ENCODE results near the gene MED4. TPM values are rescaled to one million over a fixed set of nuclear protein-coding genes. Genes with fewer than 3 reads are reported as not detected.
A peak's percentile ranks its signal among the peaks of the same experiment; 100 is the strongest.

The MED4 gene
- total RNA-seq (2021; ENCODE audit: unreplicated experiment) (26.5 TPM), Bru-seq, nascent RNA (percentile 87 among the genes with signal in this experiment), BruChase-seq, experiment 1, labeled RNA remaining after a 2-hour chase (percentile 86 among the genes with signal in this experiment), BruChase-seq, experiment 2, labeled RNA remaining after a 6-hour chase (percentile 82 among the genes with signal in this experiment)
- 20.8 TPM for polyA plus RNA-seq (2012; ENCODE audit: insufficient read length)
- long read RNA-seq, transcript MED4-201 (7 exons, 2,022 nt) = major isoform, 62 of 92 reads
- long read RNA-seq, transcript MED4-202 (7 exons, 931 nt) = minor isoform, 13 of 92 reads
- long read RNA-seq, partial matches to known transcripts = 2 of 92 reads
- long read RNA-seq, other reads (novel, unspliced or antisense) = 15 of 92 reads

DNA sequence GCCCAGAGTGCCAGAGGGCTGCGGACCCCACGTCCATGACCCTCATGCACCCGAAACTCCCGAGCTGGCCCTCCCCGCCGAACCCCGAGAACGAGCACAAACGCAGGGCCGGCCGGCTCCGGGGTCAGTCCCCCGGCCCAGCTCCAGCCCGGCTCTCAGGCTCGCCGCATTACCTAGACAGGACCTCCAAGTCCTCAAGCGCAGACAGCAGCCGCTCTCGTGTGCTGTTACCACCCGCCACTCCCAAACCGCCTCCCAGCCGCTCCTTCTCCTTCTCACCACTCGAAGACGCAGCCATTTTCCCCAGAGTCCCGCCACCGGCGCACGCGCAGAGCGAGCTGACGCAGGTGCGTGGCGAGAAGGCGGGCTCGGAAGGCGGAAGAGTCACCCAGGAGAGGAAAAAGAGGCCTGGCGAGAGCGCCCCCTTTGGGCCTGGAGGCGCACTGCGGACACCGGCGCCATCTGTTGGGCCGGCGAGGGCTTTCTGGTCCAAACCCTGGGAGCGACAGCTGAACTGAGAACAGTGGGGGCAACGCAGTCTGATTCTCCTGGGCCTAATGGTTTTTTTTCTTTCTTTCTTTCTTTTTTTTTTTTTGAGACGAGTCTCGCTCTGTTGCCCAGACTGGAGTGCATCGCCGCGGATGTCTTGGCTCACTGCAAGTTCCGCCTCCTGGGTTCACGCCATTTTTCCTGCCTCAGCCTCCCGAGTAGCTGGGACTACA is at the start of gene MED4:
Gene MED4, minus strand, starts transcription at position 324 of the 722 bp plus-strand sequence. Its CDS starts 26 bp downstream, at position 298.
- Histone ChIP-seq H3K27ac (ENCODE audit: low read length) (peak within 1 kb of the TSS; percentile 80), H3K4me3 (ENCODE audit: low read depth in 2 of 2, low read length in 2 of 2) (peak within 1 kb of the TSS; percentile 86 to 94), H3K9me3 (ENCODE audit: control insufficient read depth, insufficient read depth, low read depth, low read length) (no peaks in the 10 kb centered on the region; the same call in 1 of the 2 replicates), H3K4me1 (ENCODE audit: control insufficient read depth, insufficient read depth, low read length) (peaks cover 4% of the 10 kb centered on the region), H3K27me3 (ENCODE audit: control insufficient read depth, insufficient read depth, low read length) (no peaks in the 10 kb centered on the region), H3K36me3 (ENCODE audit: control insufficient read depth, insufficient read depth, low read length) (peaks cover 5% of the 10 kb centered on the region)
- in situ Hi-C loops (cut with HindIII; ENCODE audit: low pct_unique_long_range_greater_than_20kb, low sequenced_read_pairs) (no loop called here), intact Hi-C loops (cut with micrococcal nuclease; ENCODE audit: unreplicated experiment) (no loop called here)
- no TSS peak for BruUV-seq (replicated peaks)
- peak; percentile 99 for ATAC-seq
- CTCF ChIA-PET = interaction anchor here (0.6 to 0.7 kb wide), 4 partner anchors 32 to 209 kb away, joined by 3 to 13 read pairs (median 5); partner anchors contain the start of genes NUDT15 and RB1
- TF ChIP-seq REST (IDR thresholded peaks at IDR 0.05; ENCODE audit: insufficient read depth in 1 of 2, low read depth in 2 of 2, low read length in 1 of 2) = no peak
- no peak for TF ChIP-seq SIN3A (IDR thresholded peaks at IDR 0.05; ENCODE audit: borderline replicate concordance, insufficient read depth, low read depth, low read length)
- peak; percentile 91 for TF ChIP-seq POLR2AphosphoS5 (IDR thresholded peaks at IDR 0.05; ENCODE audit: low read depth, low read length)
- no peak for TF ChIP-seq TCF7L2 (IDR thresholded peaks at IDR 0.05; ENCODE audit: low read depth, low read length)
- peak; percentile 98 for TF ChIP-seq CTCF (IDR thresholded peaks at IDR 0.05)
- peak; percentile 63 for DNase-seq (ENCODE audit: low read depth, low spot score)
- POLR2A ChIA-PET = no interaction called here

- TF ChIP-seq POLR2AphosphoS5 (IDR thresholded peaks at IDR 0.05; ENCODE audit: low read depth, low read length) (no peak), REST (IDR thresholded peaks at IDR 0.05; ENCODE audit: insufficient read depth in 1 of 2, low read depth in 2 of 2, low read length in 1 of 2) (no peak), CTCF (IDR thresholded peaks at IDR 0.05) (no peak), TCF7L2 (IDR thresholded peaks at IDR 0.05; ENCODE audit: low read depth, low read length) (no peak), SIN3A (IDR thresholded peaks at IDR 0.05; ENCODE audit: borderline replicate concordance, insufficient read depth, low read depth, low read length) (no peak)
- Histone ChIP-seq H3K36me3 (ENCODE audit: control insufficient read depth, insufficient read depth, low read length) (no peaks in the 10 kb centered on the region), H3K9me3 (ENCODE audit: control insufficient read depth, insufficient read depth, low read depth, low read length) (no peaks in the 10 kb centered on the region), H3K4me1 (ENCODE audit: control insufficient read depth, insufficient read depth, low read length) (no peaks in the 10 kb centered on the region), H3K4me3 (ENCODE audit: low read depth in 2 of 2, low read length in 2 of 2) (no peak overlapping the region), H3K27ac (ENCODE audit: low read length) (no peak overlapping the region), H3K27me3 (ENCODE audit: control insufficient read depth, insufficient read depth, low read length) (no peaks in the 10 kb centered on the region)
- ATAC-seq (no peak), DNase-seq (ENCODE audit: low read depth, low spot score) (no peak)
- in situ Hi-C loops (cut with HindIII; ENCODE audit: low pct_unique_long_range_greater_than_20kb, low sequenced_read_pairs) (no loop called here), intact Hi-C loops (cut with micrococcal nuclease; ENCODE audit: unreplicated experiment) (no loop called here)
- ChIA-PET CTCF (no interaction called here), POLR2A (no interaction called here)
- BruUV-seq (replicated peaks) = no TSS peak
Measured at GRCh38 chr13:48144413-48145035, 49.6 kb upstream of the MED4 start.

All from Panc1 (cell line).